DMS114 treated with DMSO at 0.1 percent for 48 hours (cell line): ENCODE measurements around the gene RNASE11.
"Not testable (repeated sequence)": the region's sequence is repeated elsewhere in the genome, so short reads cannot be mapped to it uniquely, and the experiment has no call there.

Experiments
- DNase-seq: peaks from one replicate; lab custom pipeline; 2025; ENCODE audit not compliant: unreplicated experiment; lab: John Stamatoyannopoulos, UW

The RNASE11 gene

DNA sequence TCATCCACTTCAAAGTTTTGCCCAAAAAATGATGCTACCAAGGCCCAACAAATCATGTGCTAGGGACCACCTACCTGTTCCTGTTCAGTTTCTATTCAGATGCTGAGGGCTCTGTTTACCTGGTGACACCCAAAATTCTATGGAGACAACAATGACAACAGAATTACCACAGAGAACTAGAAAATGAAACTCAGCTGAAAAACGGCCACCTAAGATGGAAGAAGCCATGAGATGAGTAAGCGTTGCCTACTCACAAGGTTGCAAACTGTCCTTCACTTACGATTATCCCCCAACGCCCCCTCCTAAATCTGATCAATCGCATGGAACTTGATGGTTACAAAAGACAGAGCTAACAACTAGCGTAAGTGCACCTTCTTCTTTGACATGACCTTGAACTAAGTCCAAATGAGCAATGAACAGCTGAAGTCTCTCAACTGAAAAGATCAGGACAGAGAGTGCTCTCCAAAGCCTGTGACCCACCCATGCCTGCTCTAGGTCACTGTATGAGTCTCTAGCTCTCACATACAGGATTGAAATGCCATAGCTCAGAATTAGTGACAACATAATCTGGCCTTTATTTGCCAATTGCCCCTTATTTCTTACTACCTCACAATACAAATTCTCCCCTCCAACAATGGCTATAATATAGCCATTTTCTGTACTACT, at the start of gene RNASE11:
RNASE11 (minus strand) TSS at position 513 of the 666 bp plus-strand sequence.
- no peak for DNase-seq

GRCh38 chr14:20632831-20633691, 45.3 kb upstream of the RNASE11 start:
- DNase-seq, result peak; percentile 68

- DNase-seq, result no peak
Observed at GRCh38 chr14:20632448-20632830, 44.6 kb upstream of the RNASE11 start.

DNA sequence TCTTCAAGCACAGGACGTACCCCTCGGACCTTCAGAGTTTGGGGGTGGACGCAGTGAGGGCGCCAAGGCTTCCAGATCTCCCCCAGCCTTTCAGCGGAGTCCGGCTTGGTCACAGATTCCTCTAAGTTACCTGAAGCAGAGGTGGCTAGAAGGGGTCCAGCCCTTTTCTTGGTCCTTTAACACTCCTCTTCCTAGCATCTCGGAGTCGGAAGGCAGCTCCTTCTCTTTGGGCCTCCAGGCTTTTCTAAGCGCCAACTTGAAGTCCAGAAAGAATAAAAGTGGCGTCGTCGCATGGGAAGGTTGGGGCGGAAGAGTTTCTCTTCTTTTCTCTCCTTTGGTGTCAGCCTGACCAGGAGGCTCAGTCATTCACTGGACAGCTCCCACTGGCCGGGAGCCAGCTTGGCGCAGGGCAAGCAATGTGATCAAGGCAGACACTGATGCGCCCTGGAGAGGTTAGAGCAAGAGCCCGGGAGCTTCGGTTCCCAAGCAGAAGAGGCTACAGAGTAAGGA, 44.1 kb upstream of the RNASE11 start:
- DNase-seq, result no peak

- peak; percentile 51 for DNase-seq
Observed at GRCh38 chr14:20631023-20631879, 43.5 kb upstream of the RNASE11 start.

GRCh38 chr14:20630340-20631022, 42.7 kb upstream of the RNASE11 start:
- DNase-seq, result peak; percentile 40

GRCh38 chr14:20628063-20628854, 40.5 kb upstream of the RNASE11 start:
- DNase-seq, result no peak

DNA sequence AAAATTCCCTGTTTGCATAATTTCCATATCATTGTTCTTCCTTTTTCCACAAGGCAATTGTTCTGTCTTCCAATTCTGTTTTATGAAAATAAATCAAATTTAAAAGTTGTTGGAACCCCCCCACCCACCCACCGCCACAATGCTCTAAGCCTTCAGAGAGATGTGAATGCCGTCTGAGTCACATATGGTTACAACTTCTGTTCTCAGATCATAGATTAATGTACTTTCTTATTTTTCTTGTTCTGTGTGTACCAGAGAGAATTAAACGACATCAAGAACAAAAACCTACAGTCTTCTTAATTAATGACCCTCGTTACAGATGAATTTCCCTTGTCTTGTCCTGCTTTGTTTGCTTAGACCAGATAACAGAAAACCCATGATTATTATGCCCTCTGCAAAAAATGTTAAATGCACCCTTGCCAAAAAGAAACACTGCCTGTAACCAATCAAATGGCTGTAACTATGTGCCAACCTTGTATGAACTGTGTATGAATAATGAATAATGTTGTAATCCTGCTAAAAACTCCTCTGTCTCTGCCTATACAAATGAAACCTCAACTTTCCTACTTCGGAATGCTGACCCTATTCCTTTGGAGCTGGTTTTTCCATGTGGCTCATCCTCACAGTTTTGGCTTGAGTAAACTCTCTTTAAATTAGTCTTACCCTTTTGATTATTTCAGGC, 39.7 kb upstream of the RNASE11 start:
- DNase-seq, result no peak

DNA sequence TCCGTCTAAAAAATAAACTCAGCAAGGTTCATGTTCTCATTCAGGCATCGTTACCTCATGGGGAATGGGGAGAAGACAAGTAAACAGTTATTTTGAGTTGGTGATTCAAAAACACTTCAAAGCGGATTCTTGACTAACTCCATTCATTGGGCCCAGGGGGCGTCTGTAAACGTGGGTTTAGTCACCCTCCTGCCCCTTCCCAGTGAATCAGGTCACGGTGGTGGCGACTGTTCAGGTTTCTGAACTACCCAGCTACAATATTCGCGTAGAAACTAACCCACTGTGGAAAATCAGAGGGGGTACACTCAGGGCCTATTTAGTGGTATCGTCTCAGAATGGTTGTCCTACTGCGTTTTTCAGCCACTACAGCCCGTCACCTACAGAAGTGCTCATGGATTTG, 38.5 kb upstream of the RNASE11 start:
- no peak for DNase-seq

DNA sequence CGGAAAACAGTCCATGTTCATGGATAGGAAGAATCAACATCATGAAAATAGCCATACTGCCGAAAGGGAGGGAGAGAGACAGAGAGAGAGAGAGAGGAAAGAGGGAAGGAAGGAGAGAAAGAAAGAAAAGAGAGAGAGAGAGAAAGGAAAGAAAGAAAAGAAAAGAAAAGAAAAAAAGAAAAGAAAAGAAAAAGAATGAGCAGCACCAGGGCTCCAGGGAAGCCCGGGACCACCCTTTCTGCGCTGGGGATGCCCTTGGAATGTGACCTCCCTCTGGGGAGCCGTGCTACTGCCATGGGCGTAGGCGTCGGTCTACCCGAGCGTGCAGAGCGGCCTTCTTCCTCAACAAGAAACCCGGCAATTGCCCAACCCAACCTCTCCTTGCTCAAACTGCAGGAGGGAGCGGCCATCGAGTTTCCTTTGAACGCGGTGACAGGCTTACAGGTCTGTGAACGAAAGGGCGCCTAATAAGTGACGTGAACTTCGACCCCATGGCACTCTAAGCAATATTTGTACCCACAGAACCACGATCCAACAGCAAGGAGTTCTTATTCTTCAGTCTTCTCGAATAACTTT, 36.8 kb upstream of the RNASE11 start:
- DNase-seq, result no peak

GRCh38 chr14:20623798-20624197, 36.0 kb upstream of the RNASE11 start:
- no peak for DNase-seq

- no peak for DNase-seq
Observed at GRCh38 chr14:20622816-20623291, 35.1 kb upstream of the RNASE11 start.

GRCh38 chr14:20620798-20621478, 33.1 kb upstream of the RNASE11 start:
- DNase-seq, result no peak

- not testable (repeated sequence) for DNase-seq
Observed at GRCh38 chr14:20619688-20620087, 31.9 kb upstream of the RNASE11 start.

GRCh38 chr14:20618271-20618749, 30.5 kb upstream of the RNASE11 start:
- no peak for DNase-seq

- DNase-seq, result no peak
Observed at GRCh38 chr14:20617138-20618003, 29.6 kb upstream of the RNASE11 start.

- no peak for DNase-seq
Observed at GRCh38 chr14:20615996-20616395, 28.2 kb upstream of the RNASE11 start.
